Ishikawa (cell line): ENCODE results near the gene MEGF6.

Experiments used
- CEBPB ChIP-seq: IDR thresholded peaks from 2 replicates; pipeline ENCODE4 v1.6.1; 2012
- CREB1 ChIP-seq: IDR thresholded peaks from 2 replicates; pipeline ENCODE4 v1.6.1; 2012; ENCODE audit warnings: low read depth
- EGR1 ChIP-seq: IDR thresholded peaks from 2 replicates; pipeline ENCODE4 v1.6.1; 2012
- EP300 ChIP-seq: IDR thresholded peaks from 2 replicates; pipeline ENCODE4 v1.6.1; 2012; ENCODE audit warnings: borderline replicate concordance
- FOXM1 ChIP-seq: IDR thresholded peaks from 2 replicates; pipeline ENCODE4 v1.6.1; 2012; ENCODE audit warnings: low read depth, borderline replicate concordance
- MAX ChIP-seq: IDR thresholded peaks from 2 replicates; pipeline ENCODE4 v1.6.1; 2012
- NFIC ChIP-seq: IDR thresholded peaks from 2 replicates; pipeline ENCODE4 v1.6.1; 2012
- RAD21 ChIP-seq: IDR thresholded peaks from 2 replicates; pipeline ENCODE4 v1.6.1; 2012; ENCODE audit warnings: low read depth
- REST ChIP-seq: IDR thresholded peaks from 2 replicates; pipeline ENCODE4 v1.6.1; 2012; ENCODE audit warnings: low read depth, mild to moderate bottlenecking
- TAF1 ChIP-seq: IDR thresholded peaks from 2 replicates; pipeline ENCODE4 v1.6.1; 2012; ENCODE audit warnings: low read depth, mild to moderate bottlenecking
- TCF12 ChIP-seq: IDR thresholded peaks from 2 replicates; pipeline ENCODE4 v1.6.1; 2012; ENCODE audit warnings: low read depth
- TEAD4 ChIP-seq: IDR thresholded peaks from 2 replicates; pipeline ENCODE4 v1.6.1; 2012
- USF1 ChIP-seq: IDR thresholded peaks from 2 replicates; pipeline ENCODE4 v1.6.1; 2012
- YY1 ChIP-seq: IDR thresholded peaks from 2 replicates; pipeline ENCODE4 v1.6.1; 2012; ENCODE audit warnings: low read depth
- ZBTB7A ChIP-seq: IDR thresholded peaks from 2 replicates; pipeline ENCODE4 v1.6.1; 2012; ENCODE audit warnings: low read depth

The MEGF6 gene

GRCh38 chr1:3527774-3528173 lies 83.5 kb downstream of the MEGF6 start:
- TF ChIP-seq TAF1, result no peak
- TF ChIP-seq ZBTB7A, result peak; percentile 19
- TF ChIP-seq TCF12, result peak; percentile 46; the same call in 1 of the 2 replicates
- no peak for TF ChIP-seq MAX
- no peak for TF ChIP-seq NFIC

- TF ChIP-seq USF1 (no peak), TCF12 (0 out of 2 replicates have a peak, but pooled peaks have one; percentile 19)
Measured at GRCh38 chr1:3525551-3526482, 85.5 kb downstream of the MEGF6 start.

GRCh38 chr1:3524556-3525203 lies 86.6 kb downstream of the MEGF6 start:
- TF ChIP-seq TAF1 (no peak), MAX (no peak), TEAD4 (no peak), FOXM1 (no peak), CEBPB (no peak), CREB1 (no peak), USF1 (no peak)

- TF ChIP-seq REST, result no peak
- no peak for TF ChIP-seq TAF1
- no peak for TF ChIP-seq USF1
- TF ChIP-seq NFIC, result no peak
- no peak for TF ChIP-seq CREB1
- no peak for TF ChIP-seq YY1
- TF ChIP-seq EP300, result no peak
- no peak for TF ChIP-seq TEAD4
- TF ChIP-seq RAD21, result no peak
- no peak for TF ChIP-seq CEBPB
- TF ChIP-seq EGR1, result no peak
- no peak for TF ChIP-seq ZBTB7A
- no peak for TF ChIP-seq FOXM1
- no peak for TF ChIP-seq MAX
- TF ChIP-seq TCF12, result no peak
Measured at GRCh38 chr1:3523980-3524379, 87.3 kb downstream of the MEGF6 start.

GRCh38 chr1:3522564-3523265 lies 88.6 kb downstream of the MEGF6 start:
- TF ChIP-seq CEBPB (no peak), TCF12 (no peak), REST (no peak)
